Suppressor macrophage (primary cell): ENCODE measurements around the gene ARRDC4.

Experiments used
- DNase-seq, 4 experiments: peaks; one replicate each; pipeline ENCODE4 v3.0.0-alpha.2; 2020 to 2022

Gene ARRDC4

DNA sequence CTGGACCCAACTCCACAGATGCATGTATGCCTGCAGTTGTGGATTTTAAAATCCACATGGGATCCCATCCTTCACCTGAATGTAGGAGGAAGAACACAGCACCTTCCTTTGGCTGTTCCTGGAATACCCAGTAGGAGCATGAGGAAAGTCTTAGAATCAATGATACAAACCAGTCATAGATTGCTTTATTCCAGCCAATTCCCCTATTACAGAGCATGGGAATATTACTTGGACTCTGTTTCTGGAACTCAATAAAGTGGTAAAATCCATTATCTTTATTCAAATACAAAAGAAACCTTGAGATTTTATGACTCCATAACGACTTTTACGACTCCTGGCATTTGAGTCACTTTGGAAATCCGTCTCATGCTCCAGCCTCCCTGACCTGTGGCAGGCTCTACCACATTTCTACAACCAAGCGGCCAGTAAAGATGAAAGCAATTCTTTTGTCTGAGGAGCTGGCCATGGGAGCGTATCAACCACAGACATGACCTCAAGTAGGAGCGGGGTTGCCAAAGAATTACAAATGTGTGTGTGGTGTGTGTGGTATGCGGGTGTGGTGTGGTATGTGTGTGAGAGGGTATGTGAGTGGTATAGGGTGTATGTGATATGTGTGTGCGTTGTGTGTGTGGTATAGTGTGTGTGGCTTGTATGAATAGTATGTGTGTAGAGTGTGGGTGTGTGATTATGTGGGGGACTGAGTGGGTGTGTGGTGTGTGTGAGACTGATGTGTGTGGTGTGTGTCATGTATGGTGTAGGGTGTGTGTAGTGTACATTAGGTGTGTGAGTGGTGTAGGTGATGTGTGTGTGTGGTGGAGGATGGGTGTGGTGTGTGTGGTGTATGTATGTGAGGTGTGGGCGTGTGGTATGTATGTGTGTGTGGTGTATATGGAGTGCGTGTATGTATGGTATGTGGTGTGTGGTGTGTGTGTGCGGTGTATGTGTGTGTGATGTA, 40.0 kb downstream of the ARRDC4 start:
- DNase-seq = no peak

GRCh38 chr15:98001663-98002194, 41.2 kb downstream of the ARRDC4 start:
- no peak for DNase-seq

GRCh38 chr15:98002419-98002818, 41.9 kb downstream of the ARRDC4 start:
- DNase-seq = no peak

- no peak for DNase-seq
Observed at GRCh38 chr15:98002866-98003265, 42.4 kb downstream of the ARRDC4 start.

- DNase-seq = no peak
Observed at GRCh38 chr15:98003518-98003917, 43.0 kb downstream of the ARRDC4 start.

GRCh38 chr15:98003996-98004395, 43.5 kb downstream of the ARRDC4 start:
- DNase-seq = peak in 3 of 4 experiments; percentile 17 to 36 (median 19)

- no peak for DNase-seq
Observed at GRCh38 chr15:98005659-98006058, 45.2 kb downstream of the ARRDC4 start.

GRCh38 chr15:98009169-98009568, 48.7 kb downstream of the ARRDC4 start:
- no peak for DNase-seq

- DNase-seq = no peak
Observed at GRCh38 chr15:98009971-98010370, 49.5 kb downstream of the ARRDC4 start.

- DNase-seq = no peak
Observed at GRCh38 chr15:98012354-98012753, 51.9 kb downstream of the ARRDC4 start.

DNA sequence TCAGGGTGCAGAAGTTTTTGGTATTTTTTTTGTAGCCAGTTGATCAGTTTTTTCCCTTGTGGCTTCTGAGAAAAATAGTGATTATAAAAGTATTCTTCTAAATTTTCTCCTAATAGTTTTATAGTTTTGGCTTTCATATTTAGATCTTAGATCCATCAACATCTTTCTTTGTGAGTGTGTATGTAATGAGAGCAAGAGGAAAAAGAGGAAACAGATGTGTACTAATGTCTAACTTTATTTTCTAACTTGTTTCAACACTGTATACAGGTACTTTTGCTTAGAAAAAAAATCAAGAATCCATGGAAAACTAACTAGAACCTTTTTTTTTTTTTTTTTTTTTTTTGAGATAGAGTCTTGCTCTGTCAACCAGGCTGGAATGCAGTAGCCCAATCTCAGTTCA, 53.1 kb downstream of the ARRDC4 start:
- DNase-seq = no peak

DNA sequence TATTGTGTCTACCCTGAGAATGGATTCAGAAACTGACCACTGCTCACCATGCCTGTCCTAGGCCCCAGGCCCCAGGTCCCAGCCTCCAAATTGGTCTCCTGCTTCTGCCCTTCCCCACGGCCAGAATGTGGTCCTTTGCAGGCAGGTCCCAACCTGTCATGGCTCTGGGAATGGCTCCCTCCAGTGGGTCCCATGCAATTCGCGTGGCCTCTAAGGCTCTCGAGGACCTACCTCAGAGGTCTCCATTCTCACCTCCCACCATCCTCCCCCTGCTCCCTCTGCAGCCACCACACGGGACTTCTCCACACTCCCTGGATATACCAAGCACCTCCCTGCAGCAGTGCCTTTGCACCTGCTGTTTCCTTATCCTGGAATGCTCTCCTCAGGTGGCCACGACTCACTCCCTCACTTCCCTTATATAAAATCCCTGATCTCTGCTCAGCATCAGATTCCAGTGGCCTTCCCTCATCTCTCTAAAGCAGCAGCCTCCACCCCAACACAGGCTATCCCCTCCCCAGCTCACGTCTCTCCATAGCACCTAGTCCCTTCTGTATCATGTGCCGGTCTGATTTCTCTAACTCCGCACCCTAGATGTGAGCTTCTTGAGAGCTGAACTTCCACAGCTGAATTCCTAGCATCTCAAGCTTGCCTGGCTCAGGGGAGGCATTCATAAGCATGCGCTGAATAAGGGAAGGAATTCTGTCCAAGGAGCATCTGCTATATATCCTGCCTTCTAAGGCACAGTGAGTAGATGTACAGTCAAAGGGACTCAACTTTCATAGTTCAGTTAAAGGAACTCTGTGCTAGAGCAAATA, 56.9 kb downstream of the ARRDC4 start:
- no peak for DNase-seq

DNA sequence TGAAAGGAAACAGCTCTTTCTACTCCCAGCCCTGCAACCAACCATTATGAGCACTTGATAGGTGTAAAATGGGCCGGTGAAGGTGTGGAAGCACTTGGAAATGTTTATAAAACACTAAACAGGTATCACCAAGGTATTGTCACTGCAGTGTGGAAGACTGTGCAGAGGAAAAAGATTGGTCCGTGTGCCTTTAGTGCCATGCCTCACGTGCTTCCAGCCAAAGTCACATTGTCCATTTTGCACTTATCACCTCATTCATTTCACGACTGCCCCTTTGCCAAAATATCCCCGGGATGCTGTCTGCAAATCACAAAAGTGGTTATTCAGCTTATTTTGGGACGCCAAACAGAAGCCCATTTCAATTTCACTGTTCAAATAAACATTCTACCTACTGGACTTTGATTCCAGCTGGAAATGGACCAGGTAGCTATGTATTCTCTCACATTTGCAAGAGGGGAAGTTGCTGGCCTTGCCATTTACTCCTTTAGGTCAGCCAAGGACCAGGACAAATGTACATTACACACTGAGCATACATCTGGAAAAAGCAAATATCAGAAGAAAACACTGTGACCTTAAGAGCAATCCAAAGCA, 58.4 kb downstream of the ARRDC4 start:
- no peak for DNase-seq
